ENCODE measurements around the gene NEB.

- TF ChIP-seq, protein P1, sequence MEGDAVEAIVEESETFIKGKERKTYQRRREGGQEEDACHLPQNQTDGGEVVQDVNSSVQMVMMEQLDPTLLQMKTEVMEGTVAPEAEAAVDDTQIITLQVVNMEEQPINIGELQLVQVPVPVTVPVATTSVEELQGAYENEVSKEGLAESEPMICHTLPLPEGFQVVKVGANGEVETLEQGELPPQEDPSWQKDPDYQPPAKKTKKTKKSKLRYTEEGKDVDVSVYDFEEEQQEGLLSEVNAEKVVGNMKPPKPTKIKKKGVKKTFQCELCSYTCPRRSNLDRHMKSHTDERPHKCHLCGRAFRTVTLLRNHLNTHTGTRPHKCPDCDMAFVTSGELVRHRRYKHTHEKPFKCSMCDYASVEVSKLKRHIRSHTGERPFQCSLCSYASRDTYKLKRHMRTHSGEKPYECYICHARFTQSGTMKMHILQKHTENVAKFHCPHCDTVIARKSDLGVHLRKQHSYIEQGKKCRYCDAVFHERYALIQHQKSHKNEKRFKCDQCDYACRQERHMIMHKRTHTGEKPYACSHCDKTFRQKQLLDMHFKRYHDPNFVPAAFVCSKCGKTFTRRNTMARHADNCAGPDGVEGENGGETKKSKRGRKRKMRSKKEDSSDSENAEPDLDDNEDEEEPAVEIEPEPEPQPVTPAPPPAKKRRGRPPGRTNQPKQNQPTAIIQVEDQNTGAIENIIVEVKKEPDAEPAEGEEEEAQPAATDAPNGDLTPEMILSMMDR (IDR thresholded peaks at IDR 0.05) = no peak
- TF ChIP-seq POLR2A (IDR thresholded peaks at IDR 0.05) = no peak
These were observed 24.5 kb upstream of the NEB start for GRCh38 chr2:151758744-151759143.
